PC-3 (cell line): Measurements from ENCODE around the gene CTAG1A. TPM values are rescaled to one million over a fixed set of nuclear protein-coding genes. Genes with fewer than 3 reads are reported as not detected.

Experiments
- ATAC-seq: fragments of 200-7000 bp; cut with Tn5 transposase; 2 replicates; pipeline ENCODE4 v1.9.1; 2020; ENCODE audit warnings: mild to moderate bottlenecking, moderate library complexity
- BruUV-seq: library from RNA; stranded (reverse); fragments of 400-500 nt; replicated peaks from 2 replicates; lab custom pipeline; 2021; lab: Mats Ljungman, UMichigan
- CTCF ChIA-PET: fragments of 300-600 bp; sonication (Branson Sonifier 250); formaldehyde crosslinking; loops from one replicate; lab custom pipeline; 2022; ENCODE audit warnings: antibody characterized with exemption; lab: Charles Lee
- POLR2A ChIA-PET: fragments of 300-600 bp; sonication (Branson Sonifier 250); formaldehyde crosslinking; loops from one replicate; lab custom pipeline; 2022; ENCODE audit warnings: antibody characterized with exemption; ENCODE audit not compliant: unreplicated experiment; lab: Charles Lee
- DNase-seq: peaks from one replicate; pipeline ENCODE4 v3.0.0-alpha.2; 2015
- H2AFZ ChIP-seq: fragments of 300-600 bp; sonication (generic); 2 replicates; pipeline ENCODE4 v1.6.0; 2016; ENCODE audit warnings: antibody characterized with exemption, low read length
- H3F3A ChIP-seq: fragments of 300-600 bp; sonication (generic); one replicate; pipeline ENCODE4 v1.6.0; 2017; ENCODE audit warnings: antibody characterized with exemption, low read length, control low read depth, mild to moderate bottlenecking; ENCODE audit not compliant: unreplicated experiment
- H3K27ac ChIP-seq: fragments of 300-600 bp; sonication (generic); 2 replicates; pipeline ENCODE4 v1.5.1; 2016; ENCODE audit warnings: mild to moderate bottlenecking, low read length
- H3K27me3 ChIP-seq: fragments of 300-600 bp; sonication (generic); 2 replicates; pipeline ENCODE4 v1.6.1; 2016; ENCODE audit warnings: low read length, mixed read lengths
- H3K36me3 ChIP-seq: fragments of 300-600 bp; sonication (generic); 2 replicates; pipeline ENCODE4 v1.6.1; 2016; ENCODE audit warnings: low read depth, mixed run types, low read length, mixed read lengths
- H3K4me1 ChIP-seq: fragments of 300-600 bp; sonication (generic); 2 replicates; pipeline ENCODE4 v1.5.1; 2016; ENCODE audit warnings: low read length; ENCODE audit not compliant: insufficient read depth
- H3K4me2 ChIP-seq: fragments of 300-600 bp; sonication (generic); 2 replicates; pipeline ENCODE4 v1.6.0; 2016; ENCODE audit warnings: low read length
- H3K4me3 ChIP-seq: fragments of 300-600 bp; sonication (generic); 2 replicates; pipeline ENCODE4 v1.5.1; 2016; ENCODE audit warnings: mild to moderate bottlenecking, low read length, mixed read lengths
- H3K79me2 ChIP-seq: fragments of 300-600 bp; sonication (generic); 2 replicates; pipeline ENCODE4 v1.6.1; 2017; ENCODE audit warnings: low read length, mixed read lengths
- H3K9ac ChIP-seq: fragments of 300-600 bp; sonication (generic); 2 replicates; pipeline ENCODE4 v1.6.0; 2016; ENCODE audit warnings: mild to moderate bottlenecking, low read length
- H3K9me2 ChIP-seq: fragments of 300-600 bp; sonication (generic); replicated peaks from 2 replicates; pipeline ENCODE4 v1.6.1; 2016; ENCODE audit warnings: mixed run types, low read length, mixed read lengths
- H3K9me3 ChIP-seq: fragments of 300-600 bp; sonication (generic); 2 replicates; pipeline ENCODE4 v1.6.1; 2016; ENCODE audit warnings: low read length, mixed read lengths
- H4K20me1 ChIP-seq: fragments of 300-600 bp; sonication (generic); 2 replicates; pipeline ENCODE4 v1.6.1; 2016; ENCODE audit warnings: low read length, mixed read lengths
- EZH2 ChIP-seq: fragments of 300-600 bp; sonication (generic); IDR thresholded peaks from one replicate; pipeline ENCODE4 v1.6.1; 2017; ENCODE audit warnings: antibody characterized with exemption, mild to moderate bottlenecking, low read length; ENCODE audit not compliant: unreplicated experiment
- EZH2phosphoT487 ChIP-seq: fragments of 300-600 bp; sonication (generic); IDR thresholded peaks from 2 replicates; pipeline ENCODE4 v1.6.1; 2018; ENCODE audit warnings: mild to moderate bottlenecking, antibody characterized with exemption, low read length, borderline replicate concordance
- intact Hi-C: fragments of 100-400 bp; cut with micrococcal nuclease; formaldehyde crosslinking; loops from 2 replicates; pipeline ENCODE4 v1.9.0; 2023
- total RNA-seq: library from RNA; depleted of rRNA; stranded (reverse); fragments of >200 nt; gene quantifications from 2 replicates; pipeline ENCODE4 v1.2.3, GENCODE V29; 2014
- TF ChIP-seq, protein P1 (sequence below): fragments of 300-600 bp; sonication (generic); conservative IDR thresholded peaks from 2 replicates; pipeline ENCODE4 v1.5.1; 2017; ENCODE audit warnings: antibody characterized with exemption, low read depth, mild to moderate bottlenecking, low read length

CTAG1A gene
- total RNA-seq, 1 experiment from 2014 or later, result not detected

GRCh38 chrX:154592505-154592904 is 7.6 kb downstream of the CTAG1A start:
- Histone ChIP-seq H4K20me1 (no peaks in the 10 kb centered on the region), H3K4me2 (no peak overlapping the region), H3K36me3 (no peaks in the 10 kb centered on the region), H3K27me3 (no peaks in the 10 kb centered on the region), H3K4me1 (peaks cover 26% of the 10 kb centered on the region), H3F3A (no peaks in the 10 kb centered on the region), H3K79me2 (no peaks in the 10 kb centered on the region), H3K4me3 (no peak overlapping the region), H3K9me2 (no peaks in the 10 kb centered on the region), H3K27ac (no peak overlapping the region), H2AFZ (no peak overlapping the region), H3K9ac (no peak overlapping the region), H3K9me3 (no peaks in the 10 kb centered on the region)
- intact Hi-C loops, result no loop called here
- ATAC-seq (no peak), DNase-seq (no peak)
- POLR2A ChIA-PET, result no interaction called here
- BruUV-seq, result no TSS peak
- CTCF ChIA-PET, result no interaction called here
- no peak for TF ChIP-seq EZH2
- no peak for TF ChIP-seq EZH2phosphoT487
- TF ChIP-seq, protein P1, sequence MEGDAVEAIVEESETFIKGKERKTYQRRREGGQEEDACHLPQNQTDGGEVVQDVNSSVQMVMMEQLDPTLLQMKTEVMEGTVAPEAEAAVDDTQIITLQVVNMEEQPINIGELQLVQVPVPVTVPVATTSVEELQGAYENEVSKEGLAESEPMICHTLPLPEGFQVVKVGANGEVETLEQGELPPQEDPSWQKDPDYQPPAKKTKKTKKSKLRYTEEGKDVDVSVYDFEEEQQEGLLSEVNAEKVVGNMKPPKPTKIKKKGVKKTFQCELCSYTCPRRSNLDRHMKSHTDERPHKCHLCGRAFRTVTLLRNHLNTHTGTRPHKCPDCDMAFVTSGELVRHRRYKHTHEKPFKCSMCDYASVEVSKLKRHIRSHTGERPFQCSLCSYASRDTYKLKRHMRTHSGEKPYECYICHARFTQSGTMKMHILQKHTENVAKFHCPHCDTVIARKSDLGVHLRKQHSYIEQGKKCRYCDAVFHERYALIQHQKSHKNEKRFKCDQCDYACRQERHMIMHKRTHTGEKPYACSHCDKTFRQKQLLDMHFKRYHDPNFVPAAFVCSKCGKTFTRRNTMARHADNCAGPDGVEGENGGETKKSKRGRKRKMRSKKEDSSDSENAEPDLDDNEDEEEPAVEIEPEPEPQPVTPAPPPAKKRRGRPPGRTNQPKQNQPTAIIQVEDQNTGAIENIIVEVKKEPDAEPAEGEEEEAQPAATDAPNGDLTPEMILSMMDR, result no peak

DNA sequence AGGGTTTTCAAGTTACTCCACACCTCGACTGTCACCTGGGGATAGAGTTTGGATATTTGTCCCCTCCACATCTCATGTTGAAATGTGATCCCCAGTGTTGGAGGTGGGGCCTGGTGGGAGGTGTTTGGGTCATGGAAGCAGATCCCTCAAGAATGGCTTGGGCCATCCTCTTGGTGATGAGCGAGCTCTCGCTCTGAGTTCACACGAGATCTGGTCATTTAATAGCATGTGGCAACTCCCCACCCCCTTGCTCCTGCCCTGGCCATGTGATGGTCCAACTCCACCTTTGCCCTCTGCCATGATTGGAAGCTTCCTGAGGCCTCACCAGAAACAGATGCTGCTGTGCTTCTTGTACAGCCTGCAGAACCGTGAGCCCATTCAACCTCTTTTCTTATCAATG is 8.3 kb downstream of the CTAG1A start:
- Histone ChIP-seq H3K27me3 (no peaks in the 10 kb centered on the region), H3K9me2 (no peaks in the 10 kb centered on the region), H3K4me1 (peaks cover 26% of the 10 kb centered on the region), H3K79me2 (no peaks in the 10 kb centered on the region), H4K20me1 (no peaks in the 10 kb centered on the region), H3K36me3 (no peaks in the 10 kb centered on the region), H3F3A (no peaks in the 10 kb centered on the region), H3K9ac (no peak overlapping the region), H3K27ac (no peak overlapping the region), H2AFZ (no peak overlapping the region), H3K4me3 (no peak overlapping the region), H3K4me2 (no peak overlapping the region), H3K9me3 (no peaks in the 10 kb centered on the region)
- TF ChIP-seq, protein P1, result no peak
- no peak for TF ChIP-seq EZH2
- TF ChIP-seq EZH2phosphoT487, result no peak
- DNase-seq (no peak), ATAC-seq (no peak)
- CTCF ChIA-PET, result no interaction called here
- POLR2A ChIA-PET, result no interaction called here
- intact Hi-C loops, result no loop called here
- no TSS peak for BruUV-seq

DNA sequence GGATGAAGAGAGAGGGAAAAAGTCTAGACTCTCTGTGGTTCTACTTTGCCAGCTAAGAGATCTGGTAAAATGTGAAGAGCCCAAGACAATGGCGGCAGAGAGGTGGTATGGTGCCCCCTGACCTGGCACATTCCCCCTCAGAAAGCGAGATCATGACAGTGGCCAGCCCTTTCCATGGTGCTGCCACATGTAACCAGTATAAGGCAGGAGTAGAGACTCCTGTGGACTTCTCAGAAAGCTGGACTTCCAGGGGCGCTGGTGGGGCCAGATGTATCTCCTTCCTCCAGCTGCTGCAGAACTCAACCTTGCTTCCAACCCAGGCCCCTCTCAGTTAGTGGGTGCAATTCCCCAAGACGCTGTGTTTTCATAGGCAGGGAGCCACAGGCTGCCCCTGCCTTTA is 9.6 kb downstream of the CTAG1A start:
- Histone ChIP-seq H3K4me2 (no peak overlapping the region), H2AFZ (no peak overlapping the region), H3K27ac (no peak overlapping the region), H3F3A (no peaks in the 10 kb centered on the region), H3K27me3 (no peaks in the 10 kb centered on the region), H3K4me3 (no peak overlapping the region), H3K9me2 (no peaks in the 10 kb centered on the region), H3K36me3 (no peaks in the 10 kb centered on the region), H3K9ac (no peak overlapping the region), H3K4me1 (peaks cover 28% of the 10 kb centered on the region), H3K79me2 (no peaks in the 10 kb centered on the region), H4K20me1 (no peaks in the 10 kb centered on the region), H3K9me3 (no peaks in the 10 kb centered on the region)
- ChIA-PET CTCF (no interaction called here), POLR2A (no interaction called here)
- no TSS peak for BruUV-seq
- DNase-seq, result no peak
- no peak for ATAC-seq
- intact Hi-C loops, result no loop called here
- TF ChIP-seq, protein P1, result no peak
- TF ChIP-seq EZH2phosphoT487, result no peak
- no peak for TF ChIP-seq EZH2
